Activated CD4-positive, alpha-beta T cell treated with anti-CD3 and anti-CD28 coated beads for 4 hours (primary cell): Measurements from ENCODE around the gene PTP4A2.

Source experiments
- DNase-seq, 2 donors: peaks; one replicate each; pipeline ENCODE4 v3.0.0-alpha.2; 2020

The PTP4A2 gene

GRCh38 chr1:31857863-31858262 is 80.3 kb downstream of the PTP4A2 start:
- DNase-seq: no peak
